ENCODE data around the gene MS4A7.

The MS4A7 gene

DNA sequence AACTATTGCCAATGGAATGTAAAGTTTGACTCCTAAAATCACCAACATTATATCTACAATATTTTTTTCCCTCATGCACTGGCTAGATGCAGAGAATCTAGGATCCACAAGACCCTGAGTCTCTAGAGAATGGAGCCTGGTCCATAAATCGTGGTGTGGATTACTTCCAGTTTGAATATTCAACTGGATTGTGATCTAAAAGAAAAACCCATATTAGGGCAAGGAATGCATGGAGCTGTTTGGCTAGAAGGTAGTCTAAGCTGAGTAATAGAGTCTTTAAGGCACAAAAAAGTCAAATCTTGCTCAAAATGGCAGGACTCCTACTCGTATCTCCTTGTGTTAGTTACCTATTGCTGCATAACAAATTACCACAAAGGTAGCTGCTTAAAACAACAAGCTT lies 41.7 kb downstream of the MS4A7 start:
- no peaks in the 10 kb centered on the region for H3K36me3 ChIP-seq (ENCODE audit: insufficient read depth)
- no peak overlapping the region for H3K27ac ChIP-seq
- H3K4me1 ChIP-seq (ENCODE audit: low read depth, poor library complexity, severe bottlenecking): no peaks in the 10 kb centered on the region
- TF ChIP-seq, protein P1, sequence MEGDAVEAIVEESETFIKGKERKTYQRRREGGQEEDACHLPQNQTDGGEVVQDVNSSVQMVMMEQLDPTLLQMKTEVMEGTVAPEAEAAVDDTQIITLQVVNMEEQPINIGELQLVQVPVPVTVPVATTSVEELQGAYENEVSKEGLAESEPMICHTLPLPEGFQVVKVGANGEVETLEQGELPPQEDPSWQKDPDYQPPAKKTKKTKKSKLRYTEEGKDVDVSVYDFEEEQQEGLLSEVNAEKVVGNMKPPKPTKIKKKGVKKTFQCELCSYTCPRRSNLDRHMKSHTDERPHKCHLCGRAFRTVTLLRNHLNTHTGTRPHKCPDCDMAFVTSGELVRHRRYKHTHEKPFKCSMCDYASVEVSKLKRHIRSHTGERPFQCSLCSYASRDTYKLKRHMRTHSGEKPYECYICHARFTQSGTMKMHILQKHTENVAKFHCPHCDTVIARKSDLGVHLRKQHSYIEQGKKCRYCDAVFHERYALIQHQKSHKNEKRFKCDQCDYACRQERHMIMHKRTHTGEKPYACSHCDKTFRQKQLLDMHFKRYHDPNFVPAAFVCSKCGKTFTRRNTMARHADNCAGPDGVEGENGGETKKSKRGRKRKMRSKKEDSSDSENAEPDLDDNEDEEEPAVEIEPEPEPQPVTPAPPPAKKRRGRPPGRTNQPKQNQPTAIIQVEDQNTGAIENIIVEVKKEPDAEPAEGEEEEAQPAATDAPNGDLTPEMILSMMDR (conservative IDR thresholded peaks at IDR 0.05; ENCODE audit: low read depth, low read length): no peak
- no peak overlapping the region for H3K4me2 ChIP-seq
- no peaks in the 10 kb centered on the region for H4K20me1 ChIP-seq (ENCODE audit: insufficient read depth)
- no peaks in the 10 kb centered on the region for H3K79me2 ChIP-seq (ENCODE audit: insufficient read depth, low read depth)
- H3K4me3 ChIP-seq (IDR thresholded peaks at IDR 0.05; ENCODE audit: insufficient read depth, low read depth, low read length): no peak overlapping the region
- H3K9ac ChIP-seq: no peak overlapping the region
- H2AFZ ChIP-seq (ENCODE audit: low read depth): no peak overlapping the region
- H3K27me3 ChIP-seq (ENCODE audit: insufficient read depth, low read depth): no peaks in the 10 kb centered on the region

DNA sequence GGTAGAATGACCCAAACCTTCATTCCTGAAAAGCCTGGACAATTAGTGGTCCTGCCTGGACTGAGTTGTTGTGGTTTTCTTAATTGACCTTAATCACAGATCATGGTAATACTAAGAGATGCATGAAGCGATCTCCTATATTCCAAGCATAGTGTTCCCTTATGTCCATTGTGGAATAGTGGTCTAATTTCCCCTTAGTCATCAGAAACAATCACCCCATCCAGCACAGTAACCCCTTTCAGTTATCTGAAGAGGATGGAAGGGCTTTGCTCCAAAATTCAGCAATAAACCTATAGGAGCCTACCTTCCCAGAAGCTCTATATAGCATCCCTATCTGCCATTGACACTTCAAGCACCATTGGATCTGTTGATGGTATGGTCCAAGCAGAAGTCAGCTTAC lies 44.3 kb downstream of the MS4A7 start:
- H3K27ac ChIP-seq: no peak overlapping the region
- H2AFZ ChIP-seq (ENCODE audit: low read depth): no peak overlapping the region
- H3K27me3 ChIP-seq (ENCODE audit: insufficient read depth, low read depth): no peaks in the 10 kb centered on the region
- TF ChIP-seq, protein P1 (conservative IDR thresholded peaks at IDR 0.05; ENCODE audit: low read depth, low read length): no peak
- no peaks in the 10 kb centered on the region for H3K79me2 ChIP-seq (ENCODE audit: insufficient read depth, low read depth)
- no peak overlapping the region for H3K4me3 ChIP-seq (IDR thresholded peaks at IDR 0.05; ENCODE audit: insufficient read depth, low read depth, low read length)
- no peak overlapping the region for H3K4me2 ChIP-seq
- H3K4me1 ChIP-seq (ENCODE audit: low read depth, poor library complexity, severe bottlenecking): peaks cover under 1% of the 10 kb centered on the region
- no peak overlapping the region for H3K9ac ChIP-seq
- H4K20me1 ChIP-seq (ENCODE audit: insufficient read depth): no peaks in the 10 kb centered on the region
- H3K36me3 ChIP-seq (ENCODE audit: insufficient read depth): no peaks in the 10 kb centered on the region

DNA sequence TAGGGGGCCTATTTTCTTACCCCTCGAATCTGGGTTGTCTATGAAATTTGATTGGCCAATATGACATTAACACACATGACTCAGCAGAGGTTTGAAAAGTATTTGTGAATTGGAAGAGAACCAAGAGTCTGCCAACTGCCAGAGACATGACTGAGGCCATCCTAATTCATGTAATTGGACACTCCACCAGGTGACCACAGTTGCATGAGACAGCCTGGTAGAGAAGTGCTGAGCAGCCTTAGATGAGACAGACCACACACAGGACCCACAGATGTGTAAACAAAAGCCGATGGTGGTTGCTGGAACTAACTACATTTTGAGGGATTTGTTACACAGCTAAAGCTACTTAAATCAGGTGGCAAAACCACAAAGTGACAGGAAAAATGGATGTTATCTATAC lies 50.2 kb downstream of the MS4A7 start:
- TF ChIP-seq, protein P1 (conservative IDR thresholded peaks at IDR 0.05; ENCODE audit: low read depth, low read length): no peak
- Histone ChIP-seq H3K4me2 (peak overlapping the region; percentile 5; the same call in 1 of the 2 replicates), H3K36me3 (ENCODE audit: insufficient read depth) (no peaks in the 10 kb centered on the region), H3K4me3 (IDR thresholded peaks at IDR 0.05; ENCODE audit: insufficient read depth, low read depth, low read length) (no peak overlapping the region), H3K27ac (peak overlapping the region; percentile 64), H4K20me1 (ENCODE audit: insufficient read depth) (no peaks in the 10 kb centered on the region), H3K4me1 (ENCODE audit: low read depth, poor library complexity, severe bottlenecking) (peaks cover 22% of the 10 kb centered on the region), H2AFZ (ENCODE audit: low read depth) (peak overlapping the region; percentile 14; the same call in 1 of the 2 replicates), H3K9ac (peak overlapping the region; percentile 3; the same call in 1 of the 2 replicates), H3K79me2 (ENCODE audit: insufficient read depth, low read depth) (no peaks in the 10 kb centered on the region), H3K27me3 (ENCODE audit: insufficient read depth, low read depth) (no peaks in the 10 kb centered on the region)

DNA sequence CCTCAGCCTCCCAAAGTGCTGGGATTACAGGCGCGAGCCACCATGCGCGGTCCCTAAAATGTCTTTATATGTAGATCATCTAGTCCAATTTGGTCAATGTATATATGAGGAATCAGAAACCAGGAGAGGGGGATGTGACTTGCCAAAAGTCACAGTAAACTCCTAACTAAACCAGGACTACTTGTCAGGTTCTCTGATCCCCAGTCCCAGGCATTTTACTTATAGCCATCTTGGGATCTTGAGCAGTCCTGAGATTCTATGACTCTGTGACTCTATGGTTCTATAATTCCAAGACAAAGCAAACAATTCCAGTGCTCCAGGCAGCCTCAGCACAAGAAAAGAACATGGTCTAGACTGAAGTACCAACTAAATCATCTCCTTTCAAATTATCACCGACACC lies 50.9 kb downstream of the MS4A7 start, which contains the start of gene MS4A5:
TSS of gene MS4A5 (plus strand) at position 301 of the 400 bp plus-strand sequence. CDS start 103 bp downstream, outside the sequence.
- Histone ChIP-seq H3K9ac (peak within 1 kb of the TSS; percentile 3; the same call in 1 of the 2 replicates), H2AFZ (ENCODE audit: low read depth) (peak within 1 kb of the TSS; percentile 14; the same call in 1 of the 2 replicates), H4K20me1 (ENCODE audit: insufficient read depth) (no peaks in the 10 kb centered on the region), H3K4me2 (peak within 1 kb of the TSS; percentile 5; the same call in 1 of the 2 replicates), H3K79me2 (ENCODE audit: insufficient read depth, low read depth) (no peaks in the 10 kb centered on the region), H3K4me3 (IDR thresholded peaks at IDR 0.05; ENCODE audit: insufficient read depth, low read depth, low read length) (no peak within 1 kb of the TSS), H3K36me3 (ENCODE audit: insufficient read depth) (no peaks in the 10 kb centered on the region), H3K27ac (peak within 1 kb of the TSS; percentile 64), H3K27me3 (ENCODE audit: insufficient read depth, low read depth) (no peaks in the 10 kb centered on the region), H3K4me1 (ENCODE audit: low read depth, poor library complexity, severe bottlenecking) (peaks cover 22% of the 10 kb centered on the region)
- TF ChIP-seq, protein P1 (conservative IDR thresholded peaks at IDR 0.05; ENCODE audit: low read depth, low read length): no peak
